SK-N-SH treated with all-trans-retinoic acid at 6 μM for 48 hours (cell line): ENCODE data around the gene SAMD4B.

Source experiments
- ESRRG ChIP-seq: fragments of 250-450 bp; sonication (Bioruptor Pico); IDR thresholded peaks from 2 replicates; pipeline ENCODE4 v1.6.1; 2021; ENCODE audit warnings: mild to moderate bottlenecking
- PPARA ChIP-seq: fragments of 250-450 bp; sonication (Bioruptor Pico); IDR thresholded peaks from 2 replicates; pipeline ENCODE4 v1.5.0; 2020; ENCODE audit warnings: mild to moderate bottlenecking, borderline replicate concordance
- TOX ChIP-seq: fragments of 250-450 bp; sonication (Bioruptor Pico); IDR thresholded peaks from 2 replicates; pipeline ENCODE4 v1.8.0; 2021; ENCODE audit warnings: mild to moderate bottlenecking, moderate library complexity, borderline replicate concordance
- ZFP3 ChIP-seq: fragments of 250-450 bp; sonication (Bioruptor Pico); IDR thresholded peaks from 2 replicates; pipeline ENCODE4 v1.5.0; 2020; ENCODE audit warnings: mild to moderate bottlenecking, moderate library complexity
- ZFP30 ChIP-seq: fragments of 450-650 bp; formaldehyde crosslinking; IDR thresholded peaks from 2 replicates; pipeline ENCODE4 v1.5.0; 2022; ENCODE audit warnings: mild to moderate bottlenecking, moderate library complexity
- ZNF8 ChIP-seq: fragments of 450-650 bp; formaldehyde crosslinking; IDR thresholded peaks from 2 replicates; pipeline ENCODE4 v1.5.0; 2020; ENCODE audit warnings: mild to moderate bottlenecking, moderate library complexity
- TF ChIP-seq, protein P1 (sequence below): fragments of 250-450 bp; sonication (Bioruptor Pico); IDR thresholded peaks from 2 replicates; pipeline ENCODE4 v1.5.1; 2020; ENCODE audit warnings: low read depth, mild to moderate bottlenecking, moderate library complexity
- TF ChIP-seq, protein P2 (sequence below): fragments of 250-450 bp; sonication (Bioruptor Pico); IDR thresholded peaks from 2 replicates; pipeline ENCODE4 v1.8.0; 2020; ENCODE audit warnings: mild to moderate bottlenecking, moderate library complexity, borderline replicate concordance

- TF ChIP-seq TOX (CRISPR knock-in tag) (no peak), PPARA (CRISPR knock-in tag) (no peak), ESRRG (CRISPR knock-in tag) (no peak), ZFP3 (CRISPR knock-in tag) (no peak), ZNF8 (no peak), ZFP30 (CRISPR knock-in tag) (no peak)
- TF ChIP-seq, protein P1, sequence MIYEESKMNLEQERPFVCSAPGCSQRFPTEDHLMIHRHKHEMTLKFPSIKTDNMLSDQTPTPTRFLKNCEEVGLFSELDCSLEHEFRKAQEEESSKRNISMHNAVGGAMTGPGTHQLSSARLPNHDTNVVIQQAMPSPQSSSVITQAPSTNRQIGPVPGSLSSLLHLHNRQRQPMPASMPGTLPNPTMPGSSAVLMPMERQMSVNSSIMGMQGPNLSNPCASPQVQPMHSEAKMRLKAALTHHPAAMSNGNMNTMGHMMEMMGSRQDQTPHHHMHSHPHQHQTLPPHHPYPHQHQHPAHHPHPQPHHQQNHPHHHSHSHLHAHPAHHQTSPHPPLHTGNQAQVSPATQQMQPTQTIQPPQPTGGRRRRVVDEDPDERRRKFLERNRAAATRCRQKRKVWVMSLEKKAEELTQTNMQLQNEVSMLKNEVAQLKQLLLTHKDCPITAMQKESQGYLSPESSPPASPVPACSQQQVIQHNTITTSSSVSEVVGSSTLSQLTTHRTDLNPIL (CRISPR knock-in tag), result no peak
- TF ChIP-seq, protein P2, sequence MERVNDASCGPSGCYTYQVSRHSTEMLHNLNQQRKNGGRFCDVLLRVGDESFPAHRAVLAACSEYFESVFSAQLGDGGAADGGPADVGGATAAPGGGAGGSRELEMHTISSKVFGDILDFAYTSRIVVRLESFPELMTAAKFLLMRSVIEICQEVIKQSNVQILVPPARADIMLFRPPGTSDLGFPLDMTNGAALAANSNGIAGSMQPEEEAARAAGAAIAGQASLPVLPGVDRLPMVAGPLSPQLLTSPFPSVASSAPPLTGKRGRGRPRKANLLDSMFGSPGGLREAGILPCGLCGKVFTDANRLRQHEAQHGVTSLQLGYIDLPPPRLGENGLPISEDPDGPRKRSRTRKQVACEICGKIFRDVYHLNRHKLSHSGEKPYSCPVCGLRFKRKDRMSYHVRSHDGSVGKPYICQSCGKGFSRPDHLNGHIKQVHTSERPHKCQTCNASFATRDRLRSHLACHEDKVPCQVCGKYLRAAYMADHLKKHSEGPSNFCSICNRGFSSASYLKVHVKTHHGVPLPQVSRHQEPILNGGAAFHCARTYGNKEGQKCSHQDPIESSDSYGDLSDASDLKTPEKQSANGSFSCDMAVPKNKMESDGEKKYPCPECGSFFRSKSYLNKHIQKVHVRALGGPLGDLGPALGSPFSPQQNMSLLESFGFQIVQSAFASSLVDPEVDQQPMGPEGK (CRISPR knock-in tag), result no peak
Observed at GRCh38 chr19:39303373-39304184, 38.6 kb upstream of the SAMD4B start.
